ENCODE measurements around the gene GPR89B.
"Not testable (repeated sequence)": the region's sequence is repeated elsewhere in the genome, so short reads cannot be mapped to it uniquely, and the experiment has no call there.

DNA sequence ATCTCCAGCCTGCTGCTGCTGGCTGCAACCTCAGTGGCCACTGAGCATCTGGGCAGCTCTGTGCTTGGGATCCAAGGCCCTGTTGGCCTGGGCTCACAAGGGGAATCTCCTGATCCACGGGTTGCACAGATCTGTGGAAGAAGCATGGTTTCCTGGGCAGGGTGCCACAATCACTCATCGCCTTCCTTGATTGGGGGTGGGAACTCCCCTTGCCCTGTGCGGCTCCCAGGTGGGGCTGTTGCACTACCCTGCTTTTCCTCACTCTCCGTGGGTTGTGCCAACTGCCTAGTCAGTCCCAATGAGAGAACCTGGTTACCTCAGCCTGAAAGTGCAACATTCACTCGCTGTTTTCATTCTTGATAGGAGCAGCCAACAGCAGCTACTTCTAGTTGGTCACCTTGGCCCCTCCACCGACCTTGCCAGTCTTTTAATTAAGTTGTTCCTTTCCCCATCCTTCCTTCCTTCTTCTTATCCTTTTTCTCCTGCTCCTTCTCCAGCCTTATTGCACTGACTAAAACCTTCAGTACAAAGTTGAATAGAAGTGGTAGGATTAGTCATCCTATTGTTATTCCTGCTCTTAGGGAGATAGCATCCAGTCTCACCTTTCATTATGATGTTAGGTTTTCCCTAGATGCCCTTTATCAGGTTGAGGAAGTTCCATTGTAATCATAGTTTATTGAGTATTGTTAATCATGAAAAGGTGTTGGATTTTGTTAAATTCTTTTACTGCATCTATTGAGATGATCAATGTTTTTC is 50.9 kb downstream of the GPR89B start:
- TF ChIP-seq, protein P1, sequence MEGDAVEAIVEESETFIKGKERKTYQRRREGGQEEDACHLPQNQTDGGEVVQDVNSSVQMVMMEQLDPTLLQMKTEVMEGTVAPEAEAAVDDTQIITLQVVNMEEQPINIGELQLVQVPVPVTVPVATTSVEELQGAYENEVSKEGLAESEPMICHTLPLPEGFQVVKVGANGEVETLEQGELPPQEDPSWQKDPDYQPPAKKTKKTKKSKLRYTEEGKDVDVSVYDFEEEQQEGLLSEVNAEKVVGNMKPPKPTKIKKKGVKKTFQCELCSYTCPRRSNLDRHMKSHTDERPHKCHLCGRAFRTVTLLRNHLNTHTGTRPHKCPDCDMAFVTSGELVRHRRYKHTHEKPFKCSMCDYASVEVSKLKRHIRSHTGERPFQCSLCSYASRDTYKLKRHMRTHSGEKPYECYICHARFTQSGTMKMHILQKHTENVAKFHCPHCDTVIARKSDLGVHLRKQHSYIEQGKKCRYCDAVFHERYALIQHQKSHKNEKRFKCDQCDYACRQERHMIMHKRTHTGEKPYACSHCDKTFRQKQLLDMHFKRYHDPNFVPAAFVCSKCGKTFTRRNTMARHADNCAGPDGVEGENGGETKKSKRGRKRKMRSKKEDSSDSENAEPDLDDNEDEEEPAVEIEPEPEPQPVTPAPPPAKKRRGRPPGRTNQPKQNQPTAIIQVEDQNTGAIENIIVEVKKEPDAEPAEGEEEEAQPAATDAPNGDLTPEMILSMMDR (IDR thresholded peaks at IDR 0.05) = not testable (repeated sequence)
- TF ChIP-seq POLR2A (IDR thresholded peaks at IDR 0.05; ENCODE audit: low read depth); POLR2AphosphoS5 (IDR thresholded peaks at IDR 0.05): not testable (repeated sequence)

All from esophagus muscularis mucosa (tissue), 3 donors.